CD14-positive monocyte (primary cell): ENCODE measurements around the gene SLC17A5. TPM values are rescaled to one million over a fixed set of nuclear protein-coding genes. Genes with fewer than 3 reads are reported as not detected.
A peak's percentile ranks its signal among the peaks of the same experiment; 100 is the strongest.

ENCODE experiments used
- DNase-seq, 3 donors: peaks; one replicate each; pipeline ENCODE4 v3.0.0-alpha.2; 2011 to 2022
- H2AFZ ChIP-seq: 2 replicates; pipeline ENCODE4 v1.6.0; 2012; ENCODE audit warnings: mild to moderate bottlenecking, low read depth, low read length, inconsistent platforms; ENCODE audit not compliant: insufficient read depth, poor library complexity, severe bottlenecking
- H3K27ac ChIP-seq, 2 donors: 1 replicate in 1 of 2; 2 replicates in 1 of 2; pipeline ENCODE4 v1.5.1; 2012 to 2013; ENCODE audit warnings: low read length in 2 of 2, control low read depth in 1 of 2, inconsistent platforms in 1 of 2, low read depth in 1 of 2, mild to moderate bottlenecking in 1 of 2
- H3K27me3 ChIP-seq, 2 donors: one replicate each; pipeline versions ENCODE4 v1.6.0 to v1.6.1; 2011 to 2013; ENCODE audit warnings: low read length in 2 of 2; ENCODE audit not compliant: control insufficient read depth in 2 of 2, insufficient read depth in 2 of 2
- H3K36me3 ChIP-seq, 2 donors: replicated peaks in 1 of 2; 1 replicate in 1 of 2; 2 replicates in 1 of 2; pipeline versions ENCODE4 v1.5.1 to v1.6.1; 2012 to 2013; ENCODE audit warnings: low read length in 2 of 2, control low read depth in 1 of 2, inconsistent platforms in 1 of 2, mild to moderate bottlenecking in 1 of 2; ENCODE audit not compliant: insufficient read depth in 2 of 2, control insufficient read depth in 1 of 2
- H3K4me1 ChIP-seq, 2 donors: 1 replicate in 1 of 2; 2 replicates in 1 of 2; pipeline versions ENCODE4 v1.5.1 to v1.6.1; 2012 to 2013; ENCODE audit warnings: low read length in 2 of 2, control low read depth in 1 of 2, inconsistent platforms in 1 of 2, mild to moderate bottlenecking in 1 of 2, moderate library complexity in 1 of 2; ENCODE audit not compliant: insufficient read depth in 2 of 2, control insufficient read depth in 1 of 2
- H3K4me2 ChIP-seq: replicated peaks from 2 replicates; pipeline ENCODE3; 2012; ENCODE audit warnings: low read length, moderate library complexity, mild to moderate bottlenecking; ENCODE audit not compliant: poor library complexity, severe bottlenecking; ENCODE audit errors: extremely low read depth
- H3K4me3 ChIP-seq, 3 experiments: fragments of 200-600 bp in 1 of 3; sonication (generic) in 1 of 3; replicated peaks in 1 of 3; 1 replicate in 2 of 3; 2 replicates in 1 of 3; pipeline ENCODE4 v1.5.1; 2011 to 2013; ENCODE audit warnings: low read length in 3 of 3, mild to moderate bottlenecking in 3 of 3, control low read depth in 2 of 3, low read depth in 2 of 3, inconsistent platforms in 1 of 3, moderate library complexity in 1 of 3
- H3K79me2 ChIP-seq: 2 replicates; pipeline ENCODE4 v1.6.0; 2012; ENCODE audit warnings: mild to moderate bottlenecking, control low read depth, inconsistent platforms, low read length, moderate library complexity; ENCODE audit not compliant: insufficient read depth
- H3K9ac ChIP-seq: 2 replicates; pipeline ENCODE4 v1.6.0; 2017; ENCODE audit warnings: low read length, mild to moderate bottlenecking; ENCODE audit not compliant: insufficient read depth, poor library complexity, severe bottlenecking
- H3K9me3 ChIP-seq, 2 donors: replicated peaks in 1 of 2; 1 replicate in 1 of 2; 2 replicates in 1 of 2; pipeline versions ENCODE4 v1.5.1 to v1.6.1; 2012 to 2013; ENCODE audit warnings: low read length in 2 of 2, control low read depth in 1 of 2; ENCODE audit not compliant: control insufficient read depth in 1 of 2, insufficient read depth in 1 of 2
- H4K20me1 ChIP-seq: 2 replicates; pipeline ENCODE4 v1.6.0; 2012; ENCODE audit warnings: mild to moderate bottlenecking, low read length, control low read depth, moderate library complexity; ENCODE audit not compliant: insufficient read depth
- H3K27ac Mint-ChIP-seq, 7 donors: one replicate each; pipeline ENCODE4 v1.8.0; 2020; ENCODE audit warnings: mild to moderate bottlenecking in 7 of 7, mixed read lengths in 7 of 7, moderate library complexity in 6 of 7, inconsistent platforms in 2 of 7
- H3K27me3 Mint-ChIP-seq, 3 donors: one replicate each; pipeline ENCODE4 v1.8.0; 2021 to 2022; ENCODE audit warnings: low read depth in 3 of 3, mild to moderate bottlenecking in 3 of 3, mixed read lengths in 3 of 3, moderate library complexity in 3 of 3, inconsistent platforms in 1 of 3
- H3K36me3 Mint-ChIP-seq, 2 donors: one replicate each; pipeline ENCODE4 v1.8.0; 2020; ENCODE audit warnings: mixed read lengths in 2 of 2, inconsistent platforms in 1 of 2, mild to moderate bottlenecking in 1 of 2
- H3K4me1 Mint-ChIP-seq: one replicate; pipeline ENCODE4 v1.8.0; 2020; ENCODE audit warnings: mild to moderate bottlenecking, mixed read lengths
- H3K4me3 Mint-ChIP-seq, 2 donors: one replicate each; pipeline ENCODE4 v1.8.0; 2020; ENCODE audit warnings: mild to moderate bottlenecking in 2 of 2, mixed read lengths in 2 of 2, moderate library complexity in 1 of 2
- H3K9me3 Mint-ChIP-seq, 7 donors: one replicate each; pipeline ENCODE4 v1.8.0; 2020 to 2022; ENCODE audit warnings: mixed read lengths in 7 of 7, mild to moderate bottlenecking in 6 of 7, moderate library complexity in 6 of 7, inconsistent platforms in 2 of 7
- WGBS: methylation state at CpG from one replicate; pipeline ENCODE4 v1.1.5; 2013; ENCODE audit warnings: missing lambda C conversion rate; ENCODE audit not compliant: insufficient coverage; 5-methylcytosine and 5-hydroxymethylcytosine counted together
- intact Hi-C, 2 donors: fragments of 100-400 bp; cut with micrococcal nuclease; formaldehyde crosslinking; loops; one replicate each; pipeline versions ENCODE4 v1.15.0 to v1.15.1; 2023
- polyA plus RNA-seq, 3 donors: library from polyadenylated mRNA; depleted of rRNA in 1 of 3; unstranded in 2 of 3; stranded (reverse) in 1 of 3; fragments of 300-500 nt in 2 of 3; fragments of >200 nt in 1 of 3; fragmentation: Illumina TruSeq in 2 of 3; gene quantifications; 1 replicate in 2 of 3; 2 replicates in 1 of 3; pipeline ENCODE4 v1.2.3, GENCODE V29; 2012 to 2021
- TF ChIP-seq, protein P1 (sequence below): fragments of 200-600 bp; IDR thresholded peaks from one replicate; pipeline ENCODE4 v1.8.0; 2022; ENCODE audit warnings: antibody characterized with exemption, mild to moderate bottlenecking

SLC17A5 gene
- polyA plus RNA-seq, 3 donors, result 5.3 to 11.6 (median 9.4) TPM

DNA sequence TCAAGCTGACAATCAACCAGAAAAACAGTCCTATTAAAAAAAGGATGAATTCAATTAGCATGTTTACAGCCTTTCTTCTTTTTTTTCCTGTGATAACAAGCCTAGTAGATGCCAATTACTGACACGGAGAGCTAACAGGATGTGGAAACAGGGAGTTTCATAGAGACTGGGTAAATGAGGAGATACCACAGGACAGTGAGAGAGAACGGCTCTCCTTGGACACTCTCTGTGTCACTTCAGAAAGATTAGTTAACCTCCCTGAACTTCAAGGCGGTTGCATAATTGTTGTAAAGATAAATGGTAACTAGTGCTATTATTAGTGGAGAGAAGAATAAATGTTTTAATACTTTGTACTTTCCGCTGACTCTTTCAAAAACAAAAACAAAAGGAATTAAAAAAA lies 14.8 kb downstream of the SLC17A5 start:
- Histone ChIP-seq H3K4me2 (no peak overlapping the region), H3K36me3 (peaks cover 68 to 79% of the 10 kb centered on the region in 2 donors), H3K27me3 (no peaks in the 10 kb centered on the region), H3K9me3 (no peaks in the 10 kb centered on the region), H3K4me3 (no peak overlapping the region), H2AFZ (no peak overlapping the region), H4K20me1 (no peaks in the 10 kb centered on the region), H3K27ac (no peak overlapping the region), H3K9ac (no peak overlapping the region), H3K79me2 (no peaks in the 10 kb centered on the region), H3K4me1 (peaks cover 0 to 1% of the 10 kb centered on the region in 2 donors)
- intact Hi-C loops, result no loop called here
- Mint-ChIP-seq H3K4me3 (no peak overlapping the region), H3K9me3 (no peaks in the 10 kb centered on the region), H3K4me1 (peaks cover 7% of the 10 kb centered on the region), H3K36me3 (peaks cover 64 to 69% of the 10 kb centered on the region in 2 donors), H3K27ac (peak overlapping the region in 1 of 7 donors; percentile 1), H3K27me3 (no peaks in the 10 kb centered on the region)
- DNase-seq, result no peak
- TF ChIP-seq, protein P1, sequence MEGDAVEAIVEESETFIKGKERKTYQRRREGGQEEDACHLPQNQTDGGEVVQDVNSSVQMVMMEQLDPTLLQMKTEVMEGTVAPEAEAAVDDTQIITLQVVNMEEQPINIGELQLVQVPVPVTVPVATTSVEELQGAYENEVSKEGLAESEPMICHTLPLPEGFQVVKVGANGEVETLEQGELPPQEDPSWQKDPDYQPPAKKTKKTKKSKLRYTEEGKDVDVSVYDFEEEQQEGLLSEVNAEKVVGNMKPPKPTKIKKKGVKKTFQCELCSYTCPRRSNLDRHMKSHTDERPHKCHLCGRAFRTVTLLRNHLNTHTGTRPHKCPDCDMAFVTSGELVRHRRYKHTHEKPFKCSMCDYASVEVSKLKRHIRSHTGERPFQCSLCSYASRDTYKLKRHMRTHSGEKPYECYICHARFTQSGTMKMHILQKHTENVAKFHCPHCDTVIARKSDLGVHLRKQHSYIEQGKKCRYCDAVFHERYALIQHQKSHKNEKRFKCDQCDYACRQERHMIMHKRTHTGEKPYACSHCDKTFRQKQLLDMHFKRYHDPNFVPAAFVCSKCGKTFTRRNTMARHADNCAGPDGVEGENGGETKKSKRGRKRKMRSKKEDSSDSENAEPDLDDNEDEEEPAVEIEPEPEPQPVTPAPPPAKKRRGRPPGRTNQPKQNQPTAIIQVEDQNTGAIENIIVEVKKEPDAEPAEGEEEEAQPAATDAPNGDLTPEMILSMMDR, result no peak
- WGBS, result no CpG with 5 or more reads among the region's 4 CpGs

DNA sequence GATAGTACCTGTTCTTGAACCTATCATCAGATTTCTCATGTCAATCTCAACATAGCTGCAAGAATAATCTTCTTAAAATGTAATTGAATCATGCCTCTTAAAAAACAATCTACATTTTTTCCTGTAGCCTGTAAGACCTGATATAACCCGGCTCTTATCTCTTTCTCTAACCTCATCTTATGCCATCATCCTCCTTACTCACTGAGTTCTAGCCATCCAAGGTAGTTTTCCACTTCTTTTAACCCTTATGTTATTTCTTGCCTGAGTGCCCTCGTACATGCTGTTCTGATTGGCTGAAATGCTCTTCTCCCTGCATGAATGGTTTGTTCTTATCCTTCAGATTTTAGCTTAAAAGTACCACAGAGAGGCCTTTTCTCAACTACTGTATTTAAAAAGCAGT lies 16.4 kb downstream of the SLC17A5 start:
- DNase-seq, result no peak
- H3K4me1 Mint-ChIP-seq, result peaks cover 6% of the 10 kb centered on the region
- Histone ChIP-seq H3K4me1 (no peaks in the 10 kb centered on the region), H2AFZ (no peak overlapping the region), H3K27me3 (no peaks in the 10 kb centered on the region), H3K27ac (no peak overlapping the region), H3K4me3 (no peak overlapping the region), H3K4me2 (no peak overlapping the region), H4K20me1 (no peaks in the 10 kb centered on the region), H3K79me2 (no peaks in the 10 kb centered on the region), H3K9ac (no peak overlapping the region), H3K36me3 (peaks cover 82 to 88% of the 10 kb centered on the region in 2 donors), H3K9me3 (no peaks in the 10 kb centered on the region)
- H3K27ac Mint-ChIP-seq, result no peak overlapping the region
- H3K27me3 Mint-ChIP-seq, result no peaks in the 10 kb centered on the region
- WGBS, result 100% methylated on average over 1 of the region's 2 CpGs
- H3K9me3 Mint-ChIP-seq, result no peaks in the 10 kb centered on the region
- intact Hi-C loops, result no loop called here
- TF ChIP-seq, protein P1, result no peak
- H3K36me3 Mint-ChIP-seq, result peaks cover 63 to 71% of the 10 kb centered on the region in 2 donors
- H3K4me3 Mint-ChIP-seq, result no peak overlapping the region
